Activated gamma-delta T cell treated with Interleukin-2 at 50 U/mL for 16 hours (primary cell): ENCODE data around the gene AJUBA.
A peak's percentile ranks its signal among the peaks of the same experiment; 100 is the strongest.

Source experiments
- DNase-seq: peaks from one replicate; pipeline ENCODE4 v3.0.0-alpha.2; 2020

AJUBA gene

GRCh38 chr14:22929961-22930364, 52.4 kb downstream of the AJUBA start:
- DNase-seq: no peak

DNA sequence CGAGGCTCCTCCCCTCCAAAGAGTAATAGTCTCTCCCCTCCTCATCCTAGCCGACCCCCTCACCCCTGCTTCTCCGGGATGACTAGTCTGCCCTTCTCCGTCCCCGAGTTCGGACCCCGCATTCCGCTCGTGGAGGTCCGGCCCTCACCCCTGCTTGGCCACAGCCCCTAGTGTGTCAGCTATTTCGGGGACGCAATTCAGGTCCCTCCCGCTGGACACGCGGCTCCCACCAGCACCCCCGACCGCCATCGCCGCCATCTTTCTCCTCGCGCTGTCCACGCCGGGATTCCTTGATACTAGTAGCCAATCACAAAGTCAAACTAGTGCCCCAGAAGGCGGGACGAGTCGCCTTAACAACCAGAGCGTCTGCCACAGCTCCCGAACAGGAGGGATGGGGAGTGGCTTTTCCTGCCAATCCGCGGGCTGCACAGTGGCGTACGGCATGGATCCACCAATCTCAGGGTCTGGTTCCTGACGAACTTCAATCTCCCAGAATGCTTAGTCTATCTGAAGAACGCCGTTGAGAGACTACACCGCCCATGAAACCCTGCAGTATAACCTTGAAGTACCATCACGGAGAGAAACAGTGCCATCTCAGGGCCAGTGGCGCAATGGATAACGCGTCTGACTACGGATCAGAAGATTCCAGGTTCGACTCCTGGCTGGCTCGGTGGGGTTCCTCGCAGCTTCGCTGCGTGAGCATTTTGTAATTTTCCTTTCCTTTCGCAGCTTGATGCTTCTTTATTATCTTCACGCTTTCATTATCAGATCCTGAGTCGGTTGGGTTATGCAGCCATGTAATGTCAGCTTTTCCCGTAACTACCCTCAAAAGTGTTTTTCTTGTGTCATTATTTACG, 53.0 kb downstream of the AJUBA start, which contains the start of gene PRMT5:
Gene PRMT5, minus strand, starts transcription at position 273 of the 857 bp plus-strand sequence. Its CDS starts 15 bp downstream, at position 258.
- DNase-seq: peak; percentile 96

- no peak for DNase-seq
Measured at GRCh38 chr14:22928237-22929103, 53.9 kb downstream of the AJUBA start.

DNA sequence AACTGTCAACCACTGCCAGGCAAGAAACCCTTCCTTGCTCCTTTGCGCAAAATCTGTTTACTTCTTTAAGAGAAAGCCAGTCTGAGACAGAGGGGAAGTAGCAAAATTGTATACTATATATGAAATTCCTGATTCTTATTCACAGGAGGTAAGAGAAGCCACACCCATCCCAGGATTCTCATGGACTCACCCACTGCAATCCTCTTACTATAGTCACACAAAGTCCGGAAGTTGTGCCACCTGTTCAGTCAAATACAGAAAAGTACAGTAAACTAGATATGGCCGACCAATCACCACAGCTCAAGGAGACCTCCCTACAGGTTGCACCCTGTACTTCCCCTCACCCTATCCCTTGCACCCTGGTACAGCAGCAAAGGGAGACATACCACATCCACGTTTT, 56.0 kb downstream of the AJUBA start:
- no peak for DNase-seq

- DNase-seq: no peak
Measured at GRCh38 chr14:22925513-22925912, 56.8 kb downstream of the AJUBA start.

DNA sequence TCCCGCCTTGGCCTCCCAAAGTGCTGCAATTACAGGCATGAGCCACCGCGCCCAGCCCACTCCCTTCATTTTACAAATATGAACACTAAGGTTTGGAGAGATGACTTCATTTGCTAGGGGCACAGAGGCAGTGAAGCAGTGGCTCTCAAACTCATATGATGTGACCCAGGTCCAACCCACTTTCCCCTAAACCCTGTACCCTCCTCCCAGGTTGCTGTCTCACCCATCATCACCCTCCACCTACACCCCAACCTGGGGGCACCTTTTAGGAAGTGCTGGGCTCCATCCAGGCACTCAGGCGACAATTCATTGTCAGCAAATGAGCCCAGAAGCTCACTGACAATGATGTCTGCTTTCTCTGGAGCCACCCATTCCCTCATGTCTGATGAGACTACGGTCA, 58.6 kb downstream of the AJUBA start:
- DNase-seq: no peak

DNA sequence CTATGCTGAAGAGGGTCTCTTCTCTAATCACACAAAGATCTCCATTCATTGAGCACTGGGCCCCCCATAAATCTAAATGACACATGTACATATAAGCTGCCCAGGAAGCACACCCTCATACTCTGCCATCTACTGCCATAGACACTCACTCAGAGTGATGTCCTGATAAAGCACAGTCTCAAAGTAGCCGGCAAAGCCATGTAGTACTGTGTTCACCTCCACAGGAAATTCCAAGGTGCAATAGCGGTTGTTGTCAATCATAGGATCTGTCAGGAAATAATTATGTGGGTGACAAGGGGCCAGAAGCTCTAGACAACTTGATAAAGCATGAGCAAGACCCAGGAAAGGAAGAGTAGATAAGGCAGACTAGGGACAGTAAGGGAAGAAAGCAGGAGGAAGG, 60.1 kb downstream of the AJUBA start:
- no peak for DNase-seq
